Smooth muscle cell (in vitro differentiated cells): ENCODE measurements around the gene BNIP2. TPM values are rescaled to one million over a fixed set of nuclear protein-coding genes. Genes with fewer than 3 reads are reported as not detected.

Experiments
- DNase-seq: peaks from one replicate; lab custom pipeline; 2025; ENCODE audit not compliant: unreplicated experiment; lab: John Stamatoyannopoulos, UW
- H2AFZ ChIP-seq: fragments of 200-600 bp; sonication (generic); 2 replicates; pipeline ENCODE4 v1.6.0; 2016; ENCODE audit warnings: antibody characterized with exemption, low read depth, mild to moderate bottlenecking
- H3F3A ChIP-seq: fragments of 200-600 bp; sonication (generic); 2 replicates; pipeline ENCODE4 v1.6.0; 2017; ENCODE audit warnings: antibody characterized with exemption, low read depth
- H3K27ac ChIP-seq: fragments of 200-600 bp; sonication (generic); 2 replicates; pipeline ENCODE4 v1.5.1; 2016; ENCODE audit warnings: low read depth, mild to moderate bottlenecking
- H3K27me3 ChIP-seq: fragments of 200-600 bp; sonication (generic); 2 replicates; pipeline ENCODE4 v1.6.1; 2016; ENCODE audit warnings: low read depth, mild to moderate bottlenecking
- H3K36me3 ChIP-seq: fragments of 200-600 bp; sonication (generic); 2 replicates; pipeline ENCODE4 v1.5.1; 2016; ENCODE audit warnings: low read depth
- H3K4me1 ChIP-seq: fragments of 200-600 bp; sonication (generic); 2 replicates; pipeline ENCODE4 v1.5.1; 2016; ENCODE audit warnings: low read depth
- H3K4me2 ChIP-seq: fragments of 200-600 bp; sonication (generic); 2 replicates; pipeline ENCODE4 v1.6.0; 2016; ENCODE audit warnings: mild to moderate bottlenecking
- H3K4me3 ChIP-seq: fragments of 200-600 bp; sonication (generic); 2 replicates; pipeline ENCODE4 v1.5.1; 2016; ENCODE audit warnings: mild to moderate bottlenecking
- H3K79me2 ChIP-seq: fragments of 200-600 bp; sonication (generic); 2 replicates; pipeline ENCODE4 v1.6.0; 2016; ENCODE audit warnings: low read depth, mild to moderate bottlenecking
- H3K9ac ChIP-seq: fragments of 200-600 bp; sonication (generic); 2 replicates; pipeline ENCODE4 v1.6.0; 2016; ENCODE audit warnings: low read depth
- H3K9me3 ChIP-seq: fragments of 200-600 bp; sonication (generic); replicated peaks from 2 replicates; pipeline ENCODE4 v1.5.1; 2016; ENCODE audit warnings: low read depth
- H4K20me1 ChIP-seq: fragments of 200-600 bp; sonication (generic); 2 replicates; pipeline ENCODE4 v1.6.0; 2016; ENCODE audit warnings: low read depth
- WGBS: methylation state at CpG from one replicate; pipeline ENCODE4 v1.1.7; 2016; ENCODE audit warnings: low lambda C conversion rate; 5-methylcytosine and 5-hydroxymethylcytosine counted together
- polyA plus RNA-seq: library from polyadenylated mRNA; unstranded; fragments of >200 nt; fragmentation: Nextera tagmentation; extraction: Ambion mirVana; gene quantifications from 2 replicates; pipeline ENCODE4 v1.2.1, GENCODE V29; 2016
- total RNA-seq: library from RNA; depleted of rRNA; stranded (reverse); fragments of >200 nt; gene quantifications from 2 replicates; pipeline ENCODE4 v1.2.3, GENCODE V29; 2014
- TF ChIP-seq, protein P1 (sequence below): fragments of 200-600 bp; sonication (generic); IDR thresholded peaks from 2 replicates; pipeline ENCODE4 v1.5.1; 2017; ENCODE audit warnings: borderline replicate concordance, mild to moderate bottlenecking, antibody characterized with exemption; ENCODE audit not compliant: insufficient read depth, poor library complexity, severe bottlenecking

The BNIP2 gene
- total and polyA plus RNA-seq, 2 experiments from 2014 or later = 48.7 to 104 TPM

DNA sequence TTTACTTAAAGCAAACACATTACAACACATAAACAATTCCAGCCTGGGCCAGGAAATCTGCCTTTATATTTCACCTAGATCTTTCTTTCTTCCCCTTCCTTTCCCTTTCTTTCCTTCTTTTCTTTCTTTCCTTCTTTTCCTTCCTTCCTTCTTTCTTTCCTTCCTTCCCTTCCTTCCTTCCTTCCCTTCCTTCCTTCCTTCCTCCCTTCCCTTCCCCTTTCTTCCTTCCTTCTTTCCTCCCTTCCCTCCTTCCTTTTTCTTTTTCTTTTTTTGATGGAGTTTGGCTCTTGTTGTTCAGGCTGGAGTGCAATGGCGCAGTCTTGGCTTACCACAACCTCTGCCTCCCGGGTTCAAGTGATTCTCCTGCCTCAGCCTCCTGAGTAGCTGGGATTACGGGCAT lies 24.1 kb upstream of the BNIP2 start:
- 88% methylated on average over 3 of the region's 3 CpGs for WGBS
- H2AFZ ChIP-seq = no peak overlapping the region
- no peaks in the 10 kb centered on the region for H4K20me1 ChIP-seq
- no peaks in the 10 kb centered on the region for H3K36me3 ChIP-seq
- H3K27ac ChIP-seq = no peak overlapping the region
- no peak overlapping the region for H3K4me2 ChIP-seq
- H3K27me3 ChIP-seq = no peaks in the 10 kb centered on the region
- no peak overlapping the region for H3K4me3 ChIP-seq
- TF ChIP-seq, protein P1, sequence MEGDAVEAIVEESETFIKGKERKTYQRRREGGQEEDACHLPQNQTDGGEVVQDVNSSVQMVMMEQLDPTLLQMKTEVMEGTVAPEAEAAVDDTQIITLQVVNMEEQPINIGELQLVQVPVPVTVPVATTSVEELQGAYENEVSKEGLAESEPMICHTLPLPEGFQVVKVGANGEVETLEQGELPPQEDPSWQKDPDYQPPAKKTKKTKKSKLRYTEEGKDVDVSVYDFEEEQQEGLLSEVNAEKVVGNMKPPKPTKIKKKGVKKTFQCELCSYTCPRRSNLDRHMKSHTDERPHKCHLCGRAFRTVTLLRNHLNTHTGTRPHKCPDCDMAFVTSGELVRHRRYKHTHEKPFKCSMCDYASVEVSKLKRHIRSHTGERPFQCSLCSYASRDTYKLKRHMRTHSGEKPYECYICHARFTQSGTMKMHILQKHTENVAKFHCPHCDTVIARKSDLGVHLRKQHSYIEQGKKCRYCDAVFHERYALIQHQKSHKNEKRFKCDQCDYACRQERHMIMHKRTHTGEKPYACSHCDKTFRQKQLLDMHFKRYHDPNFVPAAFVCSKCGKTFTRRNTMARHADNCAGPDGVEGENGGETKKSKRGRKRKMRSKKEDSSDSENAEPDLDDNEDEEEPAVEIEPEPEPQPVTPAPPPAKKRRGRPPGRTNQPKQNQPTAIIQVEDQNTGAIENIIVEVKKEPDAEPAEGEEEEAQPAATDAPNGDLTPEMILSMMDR = no peak
- no peaks in the 10 kb centered on the region for H3F3A ChIP-seq
- H3K9me3 ChIP-seq = no peaks in the 10 kb centered on the region
- no peak overlapping the region for H3K9ac ChIP-seq
- no peaks in the 10 kb centered on the region for H3K79me2 ChIP-seq
- H3K4me1 ChIP-seq = no peaks in the 10 kb centered on the region
- DNase-seq = no peak

DNA sequence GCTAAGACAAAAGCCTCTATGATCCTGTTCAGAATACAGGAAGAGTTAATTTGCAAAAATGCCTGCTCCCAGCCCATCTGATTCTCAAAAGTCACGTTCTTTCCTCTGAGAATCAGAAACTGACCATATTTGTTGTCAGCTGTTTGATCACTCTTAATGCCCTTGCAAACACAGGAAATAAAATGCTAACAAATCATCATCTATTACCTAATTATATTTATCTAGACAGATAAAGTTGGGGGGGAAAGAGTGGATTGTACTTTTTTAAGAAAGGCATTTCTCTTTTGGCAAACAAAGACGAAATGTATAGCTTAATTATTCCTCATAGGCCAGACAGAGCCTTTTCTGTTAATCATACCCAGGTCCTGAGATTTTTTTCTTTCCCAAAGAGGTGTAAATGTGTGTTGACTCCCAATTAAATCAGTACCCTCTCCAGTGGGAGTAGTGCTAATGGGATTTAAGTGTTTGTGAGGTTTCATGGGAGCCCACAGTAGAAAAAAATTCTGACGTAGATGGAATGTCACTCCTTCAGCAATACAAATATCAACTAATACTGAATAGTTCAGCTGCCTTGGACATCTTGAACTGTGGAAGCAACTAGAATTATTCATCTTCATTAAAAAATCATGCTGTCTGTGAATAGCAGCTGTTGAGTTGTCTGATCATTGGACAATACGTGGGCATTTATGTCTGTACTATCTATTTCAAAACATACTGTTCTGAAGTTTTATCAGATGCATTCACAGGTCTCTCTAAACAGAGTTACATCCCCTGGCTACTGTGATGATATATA lies 22.5 kb upstream of the BNIP2 start:
- Histone ChIP-seq H3K9me3 (no peaks in the 10 kb centered on the region), H3K4me3 (no peak overlapping the region), H3K4me1 (no peaks in the 10 kb centered on the region), H3F3A (no peaks in the 10 kb centered on the region), H3K27ac (no peak overlapping the region), H4K20me1 (no peaks in the 10 kb centered on the region), H3K9ac (no peak overlapping the region), H3K27me3 (no peaks in the 10 kb centered on the region), H3K36me3 (no peaks in the 10 kb centered on the region), H2AFZ (no peak overlapping the region), H3K79me2 (no peaks in the 10 kb centered on the region), H3K4me2 (no peak overlapping the region)
- TF ChIP-seq, protein P1 = no peak
- WGBS = 73% methylated on average over 4 of the region's 4 CpGs
- no peak for DNase-seq

DNA sequence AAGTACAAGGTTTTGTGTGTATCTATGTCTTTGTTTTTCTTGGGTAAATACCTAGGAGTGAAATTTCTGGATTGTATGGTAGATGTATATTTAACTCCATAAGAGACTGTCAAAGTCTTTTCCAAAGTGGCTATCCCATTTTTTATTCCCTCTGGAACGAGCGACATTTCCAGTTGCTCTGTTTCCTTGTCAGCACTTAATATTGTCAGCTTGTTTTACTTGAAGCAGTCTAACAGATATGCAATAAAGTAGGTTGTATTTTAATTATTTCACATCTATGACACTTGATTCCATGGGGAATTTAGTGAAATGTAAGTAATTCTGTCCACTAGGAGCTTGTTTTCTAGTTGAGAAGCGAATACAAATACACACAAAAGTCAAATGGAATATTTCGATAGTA lies 18.5 kb upstream of the BNIP2 start:
- no peaks in the 10 kb centered on the region for H3K36me3 ChIP-seq
- H3K4me1 ChIP-seq = no peaks in the 10 kb centered on the region
- H3K9ac ChIP-seq = no peak overlapping the region
- no peaks in the 10 kb centered on the region for H3K27me3 ChIP-seq
- H3K27ac ChIP-seq = no peak overlapping the region
- H2AFZ ChIP-seq = no peak overlapping the region
- no peak overlapping the region for H3K4me3 ChIP-seq
- WGBS = 95% methylated on average over 4 of the region's 4 CpGs
- TF ChIP-seq, protein P1 = no peak
- DNase-seq = no peak
- H4K20me1 ChIP-seq = no peaks in the 10 kb centered on the region
- no peaks in the 10 kb centered on the region for H3F3A ChIP-seq
- no peak overlapping the region for H3K4me2 ChIP-seq
- H3K9me3 ChIP-seq = no peaks in the 10 kb centered on the region
- no peaks in the 10 kb centered on the region for H3K79me2 ChIP-seq
